HepG2 (cell line): Measurements from ENCODE around the gene JAGN1. TPM values are rescaled to one million over a fixed set of nuclear protein-coding genes. Genes with fewer than 3 reads are reported as not detected.

Source experiments
- HIC2 ChIP-seq: sonication (generic); formaldehyde crosslinking; IDR thresholded peaks from 2 replicates; pipeline ENCODE4 v1.9.0; 2022; ENCODE audit warnings: low read depth, missing genetic modification reagents
- MAF1 ChIP-seq: sonication (generic); formaldehyde crosslinking; IDR thresholded peaks from 2 replicates; pipeline ENCODE4 v1.5.0; 2020; ENCODE audit warnings: missing genetic modification reagents, borderline replicate concordance
- MTF2 ChIP-seq: sonication (generic); formaldehyde crosslinking; IDR thresholded peaks from 2 replicates; pipeline ENCODE4 v1.5.0; 2020; ENCODE audit warnings: missing genetic modification reagents, borderline replicate concordance
- MYC ChIP-seq: sonication (generic); formaldehyde crosslinking; IDR thresholded peaks from 2 replicates; pipeline ENCODE4 v1.9.0; 2021; ENCODE audit warnings: missing genetic modification reagents, borderline replicate concordance
- NCOR1 ChIP-seq: fragments of 200-600 bp; sonication (generic); IDR thresholded peaks from 2 replicates; pipeline ENCODE4 v1.7.0; 2017; ENCODE audit warnings: antibody characterized with exemption, low read length, borderline replicate concordance
- RBM39 ChIP-seq: fragments of 200-400 bp; formaldehyde crosslinking; IDR thresholded peaks from one replicate; pipeline ENCODE4 v1.6.1; 2018; ENCODE audit warnings: antibody characterized with exemption, mild to moderate bottlenecking, low read depth, low read length; ENCODE audit not compliant: poor library complexity, severe bottlenecking
- ZBTB40 ChIP-seq, 2 experiments: fragments of 450-650 bp in 1 of 2; sonication (generic) in 1 of 2; formaldehyde crosslinking in 1 of 2; IDR thresholded peaks; 2 replicates each; pipeline versions ENCODE4 v1.6.1 to v1.8.0; 2016 to 2022; ENCODE audit warnings: antibody characterized with exemption in 1 of 2, mild to moderate bottlenecking in 1 of 2, missing genetic modification reagents in 1 of 2
- ZNF367 ChIP-seq: sonication (generic); formaldehyde crosslinking; IDR thresholded peaks from 2 replicates; pipeline ENCODE4 v1.4.0; 2020; ENCODE audit warnings: missing genetic modification reagents, borderline replicate concordance
- ZNF646 ChIP-seq: sonication (generic); formaldehyde crosslinking; IDR thresholded peaks from 2 replicates; pipeline ENCODE4 v1.9.0; 2021; ENCODE audit warnings: mild to moderate bottlenecking, missing genetic modification reagents
- polyA plus RNA-seq, 8 experiments: library from polyadenylated mRNA; depleted of rRNA in 3 of 8; stranded (reverse) in 7 of 8; unstranded in 1 of 8; fragments of >200 nt; fragmentation: Illumina TruSeq in 4 of 8; extraction: Trizol in 4 of 8; gene quantifications; 2 replicates each; pipeline versions ENCODE4 v1.2.1 to v1.2.3, GENCODE V29; 2011 to 2016; ENCODE audit warnings: low read depth in 4 of 8, missing spikeins in 1 of 8, mixed read lengths in 1 of 8; ENCODE audit not compliant: insufficient read depth in 1 of 8
- total RNA-seq, 5 experiments: library from RNA; depleted of rRNA; stranded (reverse); fragments of >200 nt; fragmentation: Illumina TruSeq; extraction: Trizol; gene quantifications; 2 replicates each; pipeline ENCODE4 v1.2.3, GENCODE V29; 2016; ENCODE audit warnings: low read depth in 1 of 5

JAGN1 gene
- total and polyA plus RNA-seq, 2 of the 13 experiments (the other 11 are each of a cell fraction or from before 2014, with no cell fraction given): 49.9 to 50.9 TPM

GRCh38 chr3:9914559-9915253 is 24.3 kb downstream of the JAGN1 start (continued):
- TF ChIP-seq HIC2 (CRISPR knock-in tag) (peak; percentile 41; the same call in 1 of the 2 replicates), MYC (CRISPR knock-in tag) (no peak), MTF2 (CRISPR knock-in tag) (no peak), MAF1 (CRISPR knock-in tag) (no peak), ZNF646 (no peak), ZNF367 (CRISPR knock-in tag) (no peak), ZBTB40 (IDR thresholded peaks at IDR 0.05) (no peak), ZBTB40 (CRISPR knock-in tag; IDR thresholded peaks at IDR 0.05) (no peak), NCOR1 (no peak), RBM39 (no peak)
